A549 (cell line): ENCODE results near the gene SLC48A1. TPM values are rescaled to one million over a fixed set of nuclear protein-coding genes. Genes with fewer than 3 reads are reported as not detected.
A peak's percentile ranks its signal among the peaks of the same experiment; 100 is the strongest.

Experiments used
- ATAC-seq, 2 experiments: fragments of 200-7000 bp in 1 of 2; fragments of >200 bp in 1 of 2; cut with Nextera tagmentation in 1 of 2; cut with Tn5 transposase in 1 of 2; 3 replicates each; pipeline versions ENCODE4 v1.8.0 to v1.9.1; 2018 to 2020; ENCODE audit warnings: mild to moderate bottlenecking in 1 of 2, moderate library complexity in 1 of 2
- CTCF ChIA-PET: fragments of 300-600 bp; sonication (Branson Sonifier 250); formaldehyde crosslinking; extraction: SDS; loops from one replicate; lab custom pipeline; 2021; ENCODE audit warnings: antibody characterized with exemption, inconsistent platforms; lab: Yijun Ruan, JAX
- POLR2A ChIA-PET: fragments of 350-600 bp; formaldehyde crosslinking; extraction: SDS; loops from one replicate; lab custom pipeline; 2021; ENCODE audit warnings: antibody characterized with exemption, inconsistent platforms; lab: Yijun Ruan, JAX
- DNase-seq, 2 experiments: peaks; one replicate each; pipeline versions ENCODE4 v3.0.0 to v3.0.0-alpha.2; 2011 to 2016; ENCODE audit warnings: low read depth in 1 of 2, low spot score in 1 of 2
- FAIRE-seq: peaks from 2 replicates; lab custom pipeline; 2011; peaks lifted over from hg19 to GRCh38; lab: Jason Lieb, UNC
- H3K27ac ChIP-seq, 2 experiments: fragments of >200 bp; sonication (Bioruptor Twin); formaldehyde crosslinking; 3 replicates each; pipeline ENCODE4 v1.5.1; 2016 to 2017
- H3K4me1 ChIP-seq: fragments of >200 bp; sonication (Bioruptor Twin); formaldehyde crosslinking; 3 replicates; pipeline ENCODE4 v1.6.1; 2016
- H3K4me2 ChIP-seq: fragments of >200 bp; sonication (Bioruptor Twin); formaldehyde crosslinking; 3 replicates; pipeline ENCODE4 v1.6.1; 2016
- H3K4me3 ChIP-seq: fragments of >200 bp; sonication (Bioruptor Twin); formaldehyde crosslinking; 3 replicates; pipeline ENCODE4 v1.5.1; 2016
- H3K9me3 ChIP-seq: fragments of >200 bp; sonication (Bioruptor Twin); formaldehyde crosslinking; 3 replicates; pipeline ENCODE4 v1.6.1; 2016
- CEBPB ChIP-seq, 2 experiments: fragments of >200 bp in 1 of 2; sonication (Bioruptor Twin) in 1 of 2; formaldehyde crosslinking in 1 of 2; IDR thresholded peaks; 2 replicates each; pipeline ENCODE4 v1.6.1; 2012 to 2016
- EHMT2 ChIP-seq: fragments of 200-600 bp; sonication (generic); IDR thresholded peaks from 2 replicates; pipeline ENCODE4 v1.6.1; 2016; ENCODE audit warnings: antibody characterized with exemption, low read depth, mild to moderate bottlenecking, moderate library complexity
- FOSB ChIP-seq: fragments of 250-450 bp; sonication (Bioruptor Pico); IDR thresholded peaks from 2 replicates; pipeline ENCODE4 v1.5.0; 2020; ENCODE audit warnings: mild to moderate bottlenecking, moderate library complexity
- FOXS1 ChIP-seq: fragments of 250-450 bp; sonication (Bioruptor Pico); IDR thresholded peaks from 2 replicates; pipeline ENCODE4 v1.5.0; 2020; ENCODE audit warnings: mild to moderate bottlenecking, moderate library complexity
- HDAC2 ChIP-seq: fragments of 200-600 bp; sonication (generic); IDR thresholded peaks from 2 replicates; pipeline ENCODE4 v1.6.1; 2016
- JUN ChIP-seq, 2 experiments: fragments of >200 bp; sonication (Bioruptor Twin); formaldehyde crosslinking; IDR thresholded peaks; 2 replicates in 1 of 2; 3 replicates in 1 of 2; pipeline ENCODE4 v1.6.1; 2016 to 2017
- JUNB ChIP-seq: fragments of >200 bp; sonication (Bioruptor Twin); formaldehyde crosslinking; IDR thresholded peaks from 2 replicates; pipeline ENCODE4 v1.6.1; 2016
- NFE2L2 ChIP-seq: fragments of 150-350 bp; conservative IDR thresholded peaks from 2 replicates; pipeline ENCODE4 v1.6.1; 2014; ENCODE audit warnings: low read length
- NPAS2 ChIP-seq: fragments of 250-450 bp; sonication (Bioruptor Pico); IDR thresholded peaks from 2 replicates; pipeline ENCODE4 v1.8.0; 2022; ENCODE audit warnings: mild to moderate bottlenecking, moderate library complexity, borderline replicate concordance
- PHF8 ChIP-seq: fragments of 200-600 bp; sonication (generic); IDR thresholded peaks from 2 replicates; pipeline ENCODE4 v1.6.1; 2016; ENCODE audit warnings: low read depth, mild to moderate bottlenecking, antibody characterized with exemption, moderate library complexity, borderline replicate concordance
- POLR2AphosphoS2 ChIP-seq: conservative IDR thresholded peaks from 2 replicates; pipeline ENCODE4 v1.6.1; 2012; ENCODE audit warnings: low read length, improper control_type of control experiment, inconsistent platforms
- RFX5 ChIP-seq: fragments of 450-650 bp; IDR thresholded peaks from 2 replicates; pipeline ENCODE4 v1.7.1; 2014; ENCODE audit warnings: antibody characterized with exemption, mild to moderate bottlenecking, moderate library complexity
- WGBS: methylation state at CpG from one replicate; pipeline ENCODE4 v1.1.6; 2017; ENCODE audit errors: missing lambda C conversion rate; 5-methylcytosine and 5-hydroxymethylcytosine counted together
- polyA plus RNA-seq, 4 experiments: library from polyadenylated mRNA; depleted of rRNA in 3 of 4; stranded (reverse); fragments of >200 nt; fragmentation: RNase III in 1 of 4; extraction: RNeasy Plus Mini Kit Qiagen cat#74134 plus additional on column Dnase treatment in 1 of 4; gene quantifications; 2 replicates in 3 of 4; 3 replicates in 1 of 4; pipeline ENCODE4 v1.2.3, GENCODE V29; 2011 to 2017
- TF ChIP-seq, protein P1 (sequence below): fragments of >200 bp; sonication (Bioruptor Twin); formaldehyde crosslinking; IDR thresholded peaks from 3 replicates; pipeline ENCODE4 v1.6.1; 2016
- TF ChIP-seq, protein P2 (sequence below): fragments of 200-600 bp; sonication (generic); IDR thresholded peaks from 2 replicates; pipeline ENCODE4 v1.6.1; 2016; ENCODE audit warnings: antibody characterized with exemption, mild to moderate bottlenecking, moderate library complexity
- TF ChIP-seq, protein P3 (sequence below): IDR thresholded peaks from 2 replicates; pipeline ENCODE4 v1.6.1; 2012
- TF ChIP-seq, protein P4 (sequence below): fragments of >200 bp; sonication (Bioruptor Twin); formaldehyde crosslinking; IDR thresholded peaks from 2 replicates; pipeline ENCODE4 v1.6.1; 2016

SLC48A1 gene
- polyA plus RNA-seq, 2 of the 4 experiments (the other 2 are of a cell fraction): 25.1 to 32.6 TPM

DNA sequence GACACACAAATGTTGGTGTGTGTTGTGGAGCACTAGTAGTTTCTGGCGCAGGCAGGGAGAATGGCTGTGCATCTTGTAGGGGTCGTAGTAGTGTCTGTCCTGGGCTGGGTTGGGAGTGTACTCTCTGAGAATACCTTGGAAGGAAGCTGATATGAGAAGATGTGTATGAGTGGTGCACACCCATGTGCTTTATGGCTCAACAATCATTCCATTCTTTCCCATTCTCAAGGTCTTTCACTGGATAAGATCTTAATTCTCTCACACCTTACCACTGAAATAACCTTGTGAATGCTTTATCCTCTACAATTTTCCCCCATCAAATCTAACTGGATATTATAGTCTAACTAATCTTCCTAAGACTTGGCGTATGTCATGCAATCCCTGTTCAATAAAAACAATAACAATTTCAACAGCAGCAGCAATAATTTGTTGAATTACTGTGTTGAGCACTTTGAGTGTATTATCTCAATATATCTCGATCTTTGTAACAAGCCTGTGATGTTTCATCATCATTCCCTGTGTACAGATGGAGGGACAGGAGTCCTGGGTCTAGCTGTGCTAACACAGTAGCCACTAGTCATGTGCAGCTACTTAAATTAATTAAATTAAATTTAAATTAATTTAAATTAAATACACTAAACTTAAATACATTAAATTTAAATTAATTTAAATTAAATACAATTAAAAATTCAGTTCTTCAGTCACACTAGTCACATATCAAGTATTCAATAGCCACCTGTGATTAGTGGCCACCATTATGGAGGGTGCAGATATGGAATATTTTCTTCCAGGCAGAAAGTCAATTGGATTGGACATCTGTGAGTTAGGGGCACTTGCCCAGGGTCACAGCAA, 3.6 kb upstream of the SLC48A1 start:
- Histone ChIP-seq H3K4me3 (no peak overlapping the region), H3K4me2 (peak overlapping the region; percentile 39), H3K9me3 (no peaks in the 10 kb centered on the region), H3K4me1 (peaks cover 51% of the 10 kb centered on the region), H3K27ac (peak overlapping the region; percentile 50 to 71; a peak in 5 of 6 replicates)
- WGBS: 93% methylated on average over 4 of the region's 4 CpGs
- TF ChIP-seq, protein P1, sequence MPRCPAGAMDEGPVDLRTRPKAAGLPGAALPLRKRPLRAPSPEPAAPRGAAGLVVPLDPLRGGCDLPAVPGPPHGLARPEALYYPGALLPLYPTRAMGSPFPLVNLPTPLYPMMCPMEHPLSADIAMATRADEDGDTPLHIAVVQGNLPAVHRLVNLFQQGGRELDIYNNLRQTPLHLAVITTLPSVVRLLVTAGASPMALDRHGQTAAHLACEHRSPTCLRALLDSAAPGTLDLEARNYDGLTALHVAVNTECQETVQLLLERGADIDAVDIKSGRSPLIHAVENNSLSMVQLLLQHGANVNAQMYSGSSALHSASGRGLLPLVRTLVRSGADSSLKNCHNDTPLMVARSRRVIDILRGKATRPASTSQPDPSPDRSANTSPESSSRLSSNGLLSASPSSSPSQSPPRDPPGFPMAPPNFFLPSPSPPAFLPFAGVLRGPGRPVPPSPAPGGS: no peak
- TF ChIP-seq, protein P2, sequence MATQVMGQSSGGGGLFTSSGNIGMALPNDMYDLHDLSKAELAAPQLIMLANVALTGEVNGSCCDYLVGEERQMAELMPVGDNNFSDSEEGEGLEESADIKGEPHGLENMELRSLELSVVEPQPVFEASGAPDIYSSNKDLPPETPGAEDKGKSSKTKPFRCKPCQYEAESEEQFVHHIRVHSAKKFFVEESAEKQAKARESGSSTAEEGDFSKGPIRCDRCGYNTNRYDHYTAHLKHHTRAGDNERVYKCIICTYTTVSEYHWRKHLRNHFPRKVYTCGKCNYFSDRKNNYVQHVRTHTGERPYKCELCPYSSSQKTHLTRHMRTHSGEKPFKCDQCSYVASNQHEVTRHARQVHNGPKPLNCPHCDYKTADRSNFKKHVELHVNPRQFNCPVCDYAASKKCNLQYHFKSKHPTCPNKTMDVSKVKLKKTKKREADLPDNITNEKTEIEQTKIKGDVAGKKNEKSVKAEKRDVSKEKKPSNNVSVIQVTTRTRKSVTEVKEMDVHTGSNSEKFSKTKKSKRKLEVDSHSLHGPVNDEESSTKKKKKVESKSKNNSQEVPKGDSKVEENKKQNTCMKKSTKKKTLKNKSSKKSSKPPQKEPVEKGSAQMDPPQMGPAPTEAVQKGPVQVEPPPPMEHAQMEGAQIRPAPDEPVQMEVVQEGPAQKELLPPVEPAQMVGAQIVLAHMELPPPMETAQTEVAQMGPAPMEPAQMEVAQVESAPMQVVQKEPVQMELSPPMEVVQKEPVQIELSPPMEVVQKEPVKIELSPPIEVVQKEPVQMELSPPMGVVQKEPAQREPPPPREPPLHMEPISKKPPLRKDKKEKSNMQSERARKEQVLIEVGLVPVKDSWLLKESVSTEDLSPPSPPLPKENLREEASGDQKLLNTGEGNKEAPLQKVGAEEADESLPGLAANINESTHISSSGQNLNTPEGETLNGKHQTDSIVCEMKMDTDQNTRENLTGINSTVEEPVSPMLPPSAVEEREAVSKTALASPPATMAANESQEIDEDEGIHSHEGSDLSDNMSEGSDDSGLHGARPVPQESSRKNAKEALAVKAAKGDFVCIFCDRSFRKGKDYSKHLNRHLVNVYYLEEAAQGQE: no peak
- no peak for TF ChIP-seq FOSB (CRISPR knock-in tag)
- TF ChIP-seq NPAS2: no peak
- TF ChIP-seq RFX5: no peak
- TF ChIP-seq PHF8: no peak
- no peak for TF ChIP-seq POLR2AphosphoS2
- TF ChIP-seq JUN (IDR thresholded peaks at IDR 0.05): no peak
- TF ChIP-seq, protein P3, sequence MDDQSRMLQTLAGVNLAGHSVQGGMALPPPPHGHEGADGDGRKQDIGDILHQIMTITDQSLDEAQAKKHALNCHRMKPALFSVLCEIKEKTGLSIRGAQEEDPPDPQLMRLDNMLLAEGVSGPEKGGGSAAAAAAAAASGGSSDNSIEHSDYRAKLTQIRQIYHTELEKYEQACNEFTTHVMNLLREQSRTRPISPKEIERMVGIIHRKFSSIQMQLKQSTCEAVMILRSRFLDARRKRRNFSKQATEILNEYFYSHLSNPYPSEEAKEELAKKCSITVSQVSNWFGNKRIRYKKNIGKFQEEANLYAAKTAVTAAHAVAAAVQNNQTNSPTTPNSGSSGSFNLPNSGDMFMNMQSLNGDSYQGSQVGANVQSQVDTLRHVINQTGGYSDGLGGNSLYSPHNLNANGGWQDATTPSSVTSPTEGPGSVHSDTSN: no peak
- no peak for TF ChIP-seq JUNB
- no peak for TF ChIP-seq EHMT2
- ATAC-seq (no peak), FAIRE-seq (no peak), DNase-seq (no peak)
- ChIA-PET CTCF (interaction anchor here (1.0 to 59.0 kb wide), 7 partner anchors 10 to 180 kb away, joined by 3 to 1532 read pairs (median 117); partner anchors contain the start of genes ENDOU, RAPGEF3 and RPAP3), POLR2A (interaction anchor here (2.4 kb wide), 1 partner anchor 64 kb away, joined by 7 read pairs; the partner anchor contains the start of gene RPAP3)

DNA sequence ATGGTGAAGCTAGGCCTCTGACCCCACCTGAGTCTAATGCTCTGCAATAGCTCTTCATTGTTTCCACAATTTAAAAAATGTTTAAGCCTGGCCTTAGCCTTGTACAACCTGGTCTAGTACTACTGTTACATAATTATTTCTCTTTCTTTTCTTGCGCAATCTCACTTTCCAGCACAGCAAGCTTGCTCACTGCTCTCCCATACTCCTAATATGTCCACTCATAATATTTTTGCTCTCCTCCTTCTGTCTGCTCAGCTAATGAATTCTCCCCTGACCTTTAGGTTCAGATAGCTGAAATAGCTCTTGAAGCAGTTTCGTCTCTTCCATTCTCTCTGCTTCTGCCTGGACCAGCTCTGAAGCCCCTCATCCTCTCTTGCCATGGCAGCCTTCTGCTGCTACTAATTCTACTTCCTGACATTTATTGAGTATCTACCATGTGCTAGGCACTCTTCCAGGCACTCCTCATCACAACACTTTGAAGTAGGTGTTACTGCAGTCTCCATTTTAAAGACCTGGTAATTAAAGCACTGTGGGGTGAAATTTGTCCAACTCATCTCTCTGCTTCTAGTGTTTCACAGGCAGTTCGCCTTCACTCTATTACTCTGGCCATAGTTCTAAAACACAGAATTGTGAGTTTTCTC, 2.8 kb upstream of the SLC48A1 start:
- ChIA-PET POLR2A (interaction anchor here (2.4 kb wide), 1 partner anchor 64 kb away, joined by 7 read pairs; the partner anchor contains the start of gene RPAP3), CTCF (interaction anchor here (1.3 to 59.0 kb wide), 8 partner anchors 9 to 118 kb away, joined by 3 to 1532 read pairs (median 62); partner anchors contain the start of genes ENDOU, RAPGEF3 and RPAP3)
- TF ChIP-seq HDAC2 (no peak), PHF8 (no peak), NFE2L2 (no peak), CEBPB (IDR thresholded peaks at IDR 0.05) (peak; percentile 96 to 98), FOXS1 (CRISPR knock-in tag) (no peak)
- TF ChIP-seq, protein P4, sequence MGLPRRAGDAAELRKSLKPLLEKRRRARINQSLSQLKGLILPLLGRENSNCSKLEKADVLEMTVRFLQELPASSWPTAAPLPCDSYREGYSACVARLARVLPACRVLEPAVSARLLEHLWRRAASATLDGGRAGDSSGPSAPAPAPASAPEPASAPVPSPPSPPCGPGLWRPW: 0 out of 2 replicates have a peak, but pooled peaks have one; percentile 57
- Histone ChIP-seq H3K4me2 (peak overlapping the region; percentile 39; the same call in 2 of the 3 replicates), H3K9me3 (no peaks in the 10 kb centered on the region), H3K27ac (peak overlapping the region; percentile 17 to 71; a peak in 4 of 6 replicates), H3K4me3 (no peak overlapping the region), H3K4me1 (peaks cover 58% of the 10 kb centered on the region)
- FAIRE-seq: no peak
- DNase-seq: no peak
- no peak for ATAC-seq
- 90% methylated on average over 3 of the region's 3 CpGs for WGBS
